Left ventricle myocardium superior (tissue), 1 donor: ENCODE data around the gene LPAR6. TPM values are rescaled to one million over a fixed set of nuclear protein-coding genes. Genes with fewer than 3 reads are reported as not detected.
A peak's percentile ranks its signal among the peaks of the same experiment; 100 is the strongest.
"Not testable (repeated sequence)": the region's sequence is repeated elsewhere in the genome, so short reads cannot be mapped to it uniquely, and the experiment has no call there.

Experiments used
- ATAC-seq: fragments of 200-7000 bp; cut with Tn5 transposase; one replicate; pipeline ENCODE4 v1.9.1; 2020; ENCODE audit warnings: mild to moderate bottlenecking, moderate library complexity
- DNase-seq: peaks from one replicate; pipeline ENCODE4 v3.0.0-alpha.2; 2020
- intact Hi-C: fragments of 100-400 bp; cut with micrococcal nuclease; formaldehyde crosslinking; loops from one replicate; pipeline ENCODE4 v1.11.0; 2022
- long read RNA-seq: library from polyadenylated mRNA; unstranded; transcript quantifications from one replicate; pipeline ENCODE4 v2.0.0, GENCODE V29; 2021
- total RNA-seq: library from RNA; stranded (reverse); fragmentation: NEBNext Ultra II Directional; extraction: Animal tissue kit (Norgen Biotek cat#: 25700); gene quantifications from one replicate; pipeline ENCODE4 v1.2.1, GENCODE V29; 2021
- donor health status: DM: no; HTN: yes; CAD: no; lungs with severe emphysema.

Gene LPAR6, protein sequence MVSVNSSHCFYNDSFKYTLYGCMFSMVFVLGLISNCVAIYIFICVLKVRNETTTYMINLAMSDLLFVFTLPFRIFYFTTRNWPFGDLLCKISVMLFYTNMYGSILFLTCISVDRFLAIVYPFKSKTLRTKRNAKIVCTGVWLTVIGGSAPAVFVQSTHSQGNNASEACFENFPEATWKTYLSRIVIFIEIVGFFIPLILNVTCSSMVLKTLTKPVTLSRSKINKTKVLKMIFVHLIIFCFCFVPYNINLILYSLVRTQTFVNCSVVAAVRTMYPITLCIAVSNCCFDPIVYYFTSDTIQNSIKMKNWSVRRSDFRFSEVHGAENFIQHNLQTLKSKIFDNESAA
- 13.2 TPM for total RNA-seq
- long read RNA-seq, partial matches to known transcripts, result 0 of 29 reads
- long read RNA-seq, other reads (novel, unspliced or antisense), result 27 of 29 reads

GRCh38 chr13:48412881-48413351, at the start of gene LPAR6:
Gene LPAR6, minus strand, starts transcription at chr13:48413113. Its CDS starts 690 bp downstream, at chr13:48412423.
- DNase-seq, result no peak
- ATAC-seq, result peak; percentile 86
- intact Hi-C loops, result no loop called here

GRCh38 chr13:48457578-48458242, 44.8 kb upstream of the LPAR6 start:
- DNase-seq (peak; percentile 21), ATAC-seq (no peak)
- intact Hi-C loops, result no loop called here

DNA sequence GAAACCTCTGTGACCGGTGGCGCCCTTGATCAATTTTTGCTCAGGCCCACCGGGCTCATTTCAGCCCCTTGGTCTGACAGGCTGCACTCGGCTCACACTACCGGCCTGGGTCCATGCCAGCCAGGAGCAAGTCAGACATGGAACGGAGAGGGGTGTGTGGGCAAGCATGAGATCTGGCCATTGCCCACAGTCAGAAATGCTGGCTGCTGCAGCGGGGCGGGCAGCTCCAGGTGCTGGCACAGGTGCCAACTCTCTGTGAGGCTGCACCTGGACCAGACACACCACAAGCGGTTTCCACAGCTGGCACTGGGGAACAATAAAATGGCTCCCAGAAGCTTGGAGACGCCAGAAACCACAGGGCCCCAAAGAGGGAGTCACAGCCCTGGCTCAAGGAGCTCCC, 43.6 kb upstream of the LPAR6 start:
- DNase-seq (no peak), ATAC-seq (no peak)
- intact Hi-C loops, result no loop called here

DNA sequence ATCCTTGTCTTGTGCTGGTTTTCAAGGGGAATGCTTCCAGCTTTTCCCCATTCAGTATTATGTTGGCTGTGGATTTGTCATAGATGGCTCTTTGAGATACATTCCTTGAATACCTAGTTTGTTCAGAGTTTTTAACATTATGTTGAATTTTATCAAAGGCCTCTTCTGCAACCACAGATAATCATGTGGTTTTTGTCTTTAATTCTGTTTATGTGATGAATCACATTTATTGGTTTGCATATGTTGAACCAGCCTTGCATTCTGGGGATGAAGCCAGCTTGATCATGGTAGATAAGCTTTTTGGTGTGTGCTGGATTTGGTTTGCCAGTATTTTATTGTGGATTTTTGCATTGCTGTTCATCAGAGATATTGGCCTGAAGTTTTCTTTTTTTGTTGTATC, 38.3 kb upstream of the LPAR6 start:
- intact Hi-C loops, DNase-seq, ATAC-seq: not testable (repeated sequence)

DNA sequence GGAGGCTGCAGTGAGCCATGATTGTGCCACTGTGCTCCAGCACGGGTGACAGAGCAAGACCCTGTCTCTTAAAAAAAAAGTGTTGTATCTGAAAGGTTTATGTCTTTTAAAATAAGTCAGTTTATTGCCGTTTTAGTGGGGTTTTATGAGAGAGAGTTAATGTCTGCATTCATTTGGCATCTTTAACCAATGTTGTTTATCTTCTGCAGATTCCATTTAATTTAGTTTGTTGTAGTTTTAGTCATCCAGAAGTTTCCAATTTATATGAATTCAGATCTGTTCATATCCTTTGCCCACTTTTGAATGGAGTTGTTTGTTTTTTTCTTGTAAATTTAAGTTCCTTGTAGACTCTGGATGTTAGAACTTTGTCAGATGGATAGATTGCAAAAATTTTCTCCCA, 36.7 kb upstream of the LPAR6 start:
- intact Hi-C loops, result no loop called here
- ATAC-seq (no peak), DNase-seq (no peak)

DNA sequence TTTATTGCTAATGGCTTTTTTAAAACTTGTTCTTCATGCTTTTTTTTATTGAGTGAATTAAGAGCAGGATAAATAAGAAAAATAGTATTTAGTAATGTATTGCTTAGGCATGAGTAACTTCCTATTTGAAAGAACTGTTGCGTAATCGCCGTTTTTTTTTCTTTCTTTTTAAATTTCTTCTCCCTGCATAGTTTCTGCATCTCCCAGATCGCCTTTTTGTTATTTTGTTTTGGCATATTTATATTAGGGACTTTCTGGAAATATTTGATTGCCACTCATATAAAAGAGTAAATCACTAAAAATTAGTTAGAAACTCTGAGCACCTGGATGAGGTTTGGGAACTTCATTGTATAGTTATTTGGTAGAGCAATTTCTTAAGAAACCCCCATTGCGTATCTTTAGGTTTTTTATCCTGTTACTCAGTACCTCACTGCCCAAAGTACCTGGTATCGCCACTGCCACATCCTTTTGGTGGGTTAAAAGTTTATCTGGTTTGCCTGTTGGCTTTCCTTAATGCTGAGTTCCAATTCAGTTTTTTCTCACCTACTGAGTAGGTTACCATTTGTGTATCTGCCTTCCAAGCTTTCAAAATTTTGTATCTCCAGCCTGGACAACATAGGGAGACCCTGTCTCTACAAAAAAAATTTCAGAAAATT, 36.2 kb upstream of the LPAR6 start:
- intact Hi-C loops, result no loop called here
- DNase-seq (no peak), ATAC-seq (peak; percentile 52)

GRCh38 chr13:48448285-48448958, 35.5 kb upstream of the LPAR6 start:
- intact Hi-C loops, result no loop called here
- DNase-seq (no peak), ATAC-seq (no peak)

DNA sequence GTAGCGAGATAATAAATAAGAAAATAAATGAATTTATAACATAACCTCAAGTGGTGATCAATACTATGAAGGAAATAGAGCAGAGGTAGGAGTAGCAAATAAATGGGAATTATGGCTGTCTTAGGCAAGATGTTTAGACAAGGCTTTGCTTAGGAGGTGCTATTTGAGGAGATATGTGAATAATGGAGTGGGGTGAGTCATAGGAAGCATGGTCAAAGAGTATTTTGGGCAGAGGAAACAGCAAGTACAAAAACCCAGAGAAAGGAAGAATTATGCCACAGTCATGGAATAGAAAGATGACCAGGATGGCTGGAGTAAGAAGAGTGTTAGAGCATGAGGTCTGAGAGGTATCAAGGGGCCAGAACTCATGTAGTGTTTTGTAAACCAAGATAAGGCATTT, 33.6 kb upstream of the LPAR6 start:
- ATAC-seq (peak; percentile 27), DNase-seq (no peak)
- intact Hi-C loops, result no loop called here

GRCh38 chr13:48443442-48444208, 30.7 kb upstream of the LPAR6 start:
- intact Hi-C loops, result no loop called here
- DNase-seq (no peak), ATAC-seq (no peak)

DNA sequence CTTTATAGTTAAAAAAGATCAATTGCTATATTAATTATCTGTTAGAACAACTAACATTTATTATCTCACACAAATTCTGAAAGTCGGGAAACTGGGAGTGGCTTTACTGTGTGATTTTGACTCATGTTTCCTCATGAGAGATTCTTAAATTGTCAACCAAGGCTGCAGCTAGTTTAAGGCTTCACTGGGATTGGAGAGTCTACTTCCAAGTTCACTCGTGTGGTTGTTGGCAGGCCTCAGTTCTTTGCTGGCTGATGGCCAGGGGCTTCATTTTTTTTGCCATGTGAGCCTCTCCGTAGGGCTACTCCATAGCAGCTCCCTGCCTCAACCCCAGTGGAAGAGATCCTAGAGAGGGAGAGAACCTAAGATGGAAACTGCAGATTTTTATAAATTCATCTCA, 24.5 kb upstream of the LPAR6 start:
- peak; percentile 97 for ATAC-seq
- intact Hi-C loops, result no loop called here
- DNase-seq, result peak; percentile 78

- peak; percentile 28 for ATAC-seq
Measured at GRCh38 chr13:48436661-48437288, 23.9 kb upstream of the LPAR6 start.

GRCh38 chr13:48434200-48434599, 21.3 kb upstream of the LPAR6 start:
- ATAC-seq, result no peak
- DNase-seq, result no peak
- intact Hi-C loops, result no loop called here

More at GRCh38 chr13:48436661-48437288, 23.9 kb upstream of the LPAR6 start:
- DNase-seq, result no peak
- intact Hi-C loops, result no loop called here

- ATAC-seq, result no peak
- intact Hi-C loops, result no loop called here
Measured at GRCh38 chr13:48431987-48432615, 19.2 kb upstream of the LPAR6 start.

GRCh38 chr13:48431431-48431830, 18.5 kb upstream of the LPAR6 start:
- ATAC-seq (no peak), DNase-seq (no peak)

More at GRCh38 chr13:48431987-48432615, 19.2 kb upstream of the LPAR6 start:
- no peak for DNase-seq

DNA sequence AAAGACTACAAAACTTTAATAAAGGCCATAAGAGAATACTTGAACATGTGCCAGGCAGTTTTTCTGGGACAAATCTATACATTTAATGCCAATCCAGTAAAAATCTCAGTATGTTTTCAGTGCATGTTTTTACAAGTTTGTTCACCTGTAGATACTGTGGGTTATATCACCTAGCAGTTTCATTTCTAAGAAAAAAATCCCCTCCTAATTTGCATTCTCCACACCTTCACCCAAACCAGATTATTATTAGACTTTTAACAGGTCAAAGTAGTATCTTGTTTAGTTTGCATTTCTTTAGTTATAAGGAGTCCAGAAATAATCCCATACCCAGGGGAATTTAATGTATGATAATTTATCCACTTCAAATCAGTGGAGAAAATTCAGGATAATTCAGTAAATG, 17.0 kb upstream of the LPAR6 start:
- ATAC-seq (no peak), DNase-seq (no peak)
- intact Hi-C loops, result no loop called here

More at GRCh38 chr13:48431431-48431830, 18.5 kb upstream of the LPAR6 start:
- intact Hi-C loops, result no loop called here

GRCh38 chr13:48429036-48429435, 16.1 kb upstream of the LPAR6 start:
- DNase-seq, result no peak
- intact Hi-C loops, result no loop called here
- no peak for ATAC-seq

DNA sequence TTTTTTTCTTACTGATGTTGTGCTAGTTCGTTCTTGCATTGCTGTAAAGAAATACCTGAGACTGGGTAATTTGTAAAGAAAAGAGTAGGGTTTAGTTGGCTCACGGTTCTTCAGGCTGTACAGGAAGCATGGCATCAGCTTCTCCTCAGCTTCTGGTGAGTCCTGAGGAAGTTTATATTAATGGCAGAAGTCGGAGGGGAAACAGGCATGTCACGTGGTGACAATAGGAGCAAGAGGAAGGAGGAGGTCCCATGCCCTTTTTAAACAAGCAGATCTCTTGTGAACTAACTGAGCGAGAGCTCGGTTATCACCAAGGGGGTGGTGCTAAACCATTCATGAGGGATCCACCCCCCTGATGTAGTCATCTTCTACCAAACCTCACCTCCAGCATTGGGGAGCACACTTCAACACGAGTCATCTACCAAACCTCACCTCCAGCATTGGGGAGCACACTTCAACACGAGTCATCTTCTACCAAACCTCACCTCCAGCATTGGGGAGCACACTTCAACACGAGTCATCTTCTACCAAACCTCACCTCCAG, 13.9 kb upstream of the LPAR6 start:
- DNase-seq, intact Hi-C loops: not testable (repeated sequence)
- peak; percentile 21 for ATAC-seq
